HG02763 (cell line): Measurements from ENCODE around the gene FAM124A.

ENCODE experiments used
- ATAC-seq: cut with Tn5 transposase; IDR thresholded peaks from one replicate; pipeline ENCODE4 v1.9.1; 2021; ENCODE audit warnings: mild to moderate bottlenecking, moderate library complexity; ENCODE audit not compliant: unreplicated experiment

FAM124A gene, protein sequence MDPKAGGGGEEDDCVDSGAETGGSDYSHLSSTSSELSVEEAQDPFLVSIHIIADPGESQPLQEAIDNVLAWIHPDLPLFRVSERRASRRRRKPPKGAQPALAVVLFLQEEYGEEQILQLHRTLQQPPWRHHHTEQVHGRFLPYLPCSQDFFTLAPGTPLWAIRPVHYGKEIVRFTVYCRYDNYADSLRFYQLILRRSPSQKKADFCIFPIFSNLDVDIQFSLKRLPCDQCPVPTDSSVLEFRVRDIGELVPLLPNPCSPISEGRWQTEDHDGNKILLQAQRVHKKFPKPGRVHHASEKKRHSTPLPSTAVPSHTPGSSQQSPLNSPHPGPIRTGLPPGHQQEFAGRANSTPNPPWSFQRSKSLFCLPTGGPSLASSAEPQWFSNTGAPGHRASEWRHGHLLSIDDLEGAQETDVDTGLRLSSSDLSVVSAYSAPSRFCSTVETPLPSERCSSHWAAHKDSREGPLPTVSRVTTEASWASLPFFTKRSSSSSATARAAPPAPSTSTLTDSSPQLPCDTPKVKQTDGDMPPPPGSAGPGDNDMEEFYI

DNA sequence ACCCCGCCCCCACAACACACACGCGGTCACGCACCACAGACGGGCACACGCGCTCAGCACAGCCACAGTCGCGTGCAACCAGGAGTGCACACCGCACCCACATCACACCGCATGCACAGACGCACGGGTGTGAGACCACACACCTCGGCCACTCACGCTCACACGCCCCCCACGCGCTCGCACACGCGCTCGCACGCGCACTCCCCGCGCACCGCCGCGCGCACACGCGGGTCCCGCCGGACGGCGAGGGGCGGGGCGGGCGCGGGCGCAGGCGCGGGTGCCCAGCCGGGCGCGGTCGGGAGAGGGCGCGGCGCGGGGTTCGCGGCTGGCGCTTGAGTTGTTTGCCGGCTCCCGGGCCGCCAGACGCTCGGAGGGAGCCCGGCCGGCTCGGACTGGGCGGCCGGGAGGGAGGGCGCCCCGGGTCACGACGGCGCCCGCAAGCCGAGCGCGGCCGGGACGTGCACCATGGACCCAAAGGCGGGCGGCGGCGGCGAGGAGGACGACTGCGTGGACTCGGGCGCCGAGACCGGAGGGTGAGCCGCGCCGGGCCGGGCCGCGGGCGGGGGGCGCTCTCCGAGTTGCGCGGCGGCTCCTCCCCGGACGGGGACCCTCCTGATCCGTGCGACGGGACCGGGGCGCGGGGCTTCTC, at the start of gene FAM124A:
Gene FAM124A (plus strand): TSS at position 362 of the 649 bp plus-strand sequence. CDS start 104 bp downstream, at position 466.
- no peak for ATAC-seq

DNA sequence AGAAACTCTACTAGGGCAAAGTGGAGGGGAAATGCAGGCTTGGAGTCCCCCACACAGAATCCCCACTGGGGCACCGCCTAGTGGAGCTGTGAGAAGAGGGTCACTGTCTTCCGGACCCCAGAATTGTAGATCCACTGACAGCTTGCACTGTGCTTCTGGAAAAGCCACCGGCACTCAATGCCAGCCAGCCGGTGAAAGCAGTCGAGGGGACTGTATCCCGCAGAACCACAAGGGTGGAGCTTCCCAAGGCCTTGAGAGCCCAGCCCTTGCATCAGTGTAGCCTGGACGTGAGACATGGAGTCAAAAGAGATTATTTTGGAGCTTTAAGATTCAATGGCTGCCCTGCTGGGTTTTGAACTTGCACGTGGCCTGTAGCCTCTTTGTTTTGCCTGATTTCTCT, 47.2 kb upstream of the FAM124A start:
- ATAC-seq, result no peak

DNA sequence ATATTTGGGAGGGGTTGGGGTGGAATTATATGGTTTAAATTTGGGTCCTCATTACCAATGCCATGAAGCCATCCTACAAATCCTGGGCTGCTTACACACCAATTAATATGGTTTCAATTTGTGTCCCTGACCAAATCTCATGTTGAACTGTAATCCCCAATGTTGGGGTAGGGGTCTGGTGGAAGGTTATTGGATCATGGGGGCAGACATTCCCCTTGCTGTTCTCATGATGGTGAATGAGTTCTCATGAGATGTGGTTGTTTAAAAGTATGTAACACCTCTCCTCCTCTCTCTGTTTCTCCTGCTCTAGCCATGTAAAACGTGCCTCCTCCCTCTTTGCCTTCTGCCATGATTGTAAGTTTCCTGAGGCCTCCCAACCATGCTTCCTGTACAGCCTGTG, 46.6 kb upstream of the FAM124A start:
- ATAC-seq, result no peak

DNA sequence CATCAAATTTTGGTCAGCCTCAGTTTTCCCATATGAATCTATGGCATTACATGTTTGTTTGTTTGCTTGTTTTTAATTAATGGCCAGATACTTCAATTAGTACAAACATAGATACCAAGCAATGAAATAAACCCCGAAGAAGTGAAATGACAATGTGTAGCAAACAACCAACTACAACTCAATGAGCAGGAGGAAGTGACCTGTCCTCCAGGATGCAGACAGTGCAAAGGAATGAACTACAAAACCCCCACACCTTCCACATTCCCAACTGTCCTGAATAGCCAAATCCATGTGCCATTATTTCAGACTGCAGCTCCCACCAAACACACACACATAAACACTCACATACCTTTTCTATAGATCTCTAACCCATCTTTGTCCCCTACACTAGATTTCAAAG, 45.0 kb upstream of the FAM124A start:
- ATAC-seq, result no peak

DNA sequence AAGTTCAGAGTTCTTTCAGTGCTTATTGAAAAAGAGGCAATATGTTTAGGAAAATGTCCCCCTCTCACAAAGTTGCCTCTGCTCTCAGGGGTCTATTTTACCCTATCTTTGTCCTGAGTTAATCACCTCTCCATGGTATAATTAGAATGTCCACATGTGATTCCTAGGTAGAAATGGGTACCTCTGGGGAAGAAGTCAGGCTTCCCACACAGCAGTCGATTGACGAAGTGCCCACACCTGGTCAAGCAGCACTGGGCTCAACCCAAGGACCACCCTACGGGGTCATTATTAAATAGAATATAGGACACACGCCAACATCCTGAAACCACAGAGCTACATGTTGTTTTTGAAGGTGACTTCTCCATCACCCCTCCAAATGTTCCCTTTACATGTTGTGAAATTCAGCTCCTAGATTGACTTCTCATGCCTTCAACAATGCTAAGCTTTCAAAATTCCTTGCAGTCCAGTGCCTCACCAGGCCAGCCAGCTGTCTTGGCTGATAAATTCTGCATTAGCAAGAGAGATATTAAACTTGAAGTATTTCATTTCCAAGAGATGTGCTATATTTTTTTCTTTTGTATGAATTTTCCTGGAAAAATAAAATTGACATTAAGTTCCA, 43.6 kb upstream of the FAM124A start:
- ATAC-seq, result no peak

DNA sequence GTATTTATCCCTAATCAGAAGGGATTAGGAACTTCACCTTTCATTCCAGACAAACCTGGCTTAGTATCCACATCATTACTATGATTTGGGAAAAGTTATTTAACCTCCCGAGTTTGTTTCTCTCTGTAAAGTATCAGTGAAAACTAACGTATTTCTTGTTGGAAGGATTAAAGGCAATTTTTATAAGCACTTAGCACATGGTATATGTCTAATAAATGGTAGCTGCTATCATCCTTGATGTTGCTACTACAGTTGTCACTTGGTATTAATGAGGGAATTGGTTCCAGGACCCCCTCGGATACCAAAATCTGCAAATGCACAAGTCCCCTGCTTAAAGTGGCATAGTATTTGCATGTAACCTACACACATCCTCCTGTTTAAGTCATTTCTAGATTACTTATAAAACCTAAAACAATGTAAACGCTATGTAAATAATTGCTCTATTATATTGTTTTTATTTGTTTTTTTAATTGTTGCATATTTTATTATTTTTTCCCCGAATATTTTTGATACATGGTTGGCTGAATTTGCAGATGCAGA, 42.7 kb upstream of the FAM124A start:
- no peak for ATAC-seq

- no peak for ATAC-seq
Observed at GRCh38 chr13:51180853-51181511, 41.2 kb upstream of the FAM124A start.

DNA sequence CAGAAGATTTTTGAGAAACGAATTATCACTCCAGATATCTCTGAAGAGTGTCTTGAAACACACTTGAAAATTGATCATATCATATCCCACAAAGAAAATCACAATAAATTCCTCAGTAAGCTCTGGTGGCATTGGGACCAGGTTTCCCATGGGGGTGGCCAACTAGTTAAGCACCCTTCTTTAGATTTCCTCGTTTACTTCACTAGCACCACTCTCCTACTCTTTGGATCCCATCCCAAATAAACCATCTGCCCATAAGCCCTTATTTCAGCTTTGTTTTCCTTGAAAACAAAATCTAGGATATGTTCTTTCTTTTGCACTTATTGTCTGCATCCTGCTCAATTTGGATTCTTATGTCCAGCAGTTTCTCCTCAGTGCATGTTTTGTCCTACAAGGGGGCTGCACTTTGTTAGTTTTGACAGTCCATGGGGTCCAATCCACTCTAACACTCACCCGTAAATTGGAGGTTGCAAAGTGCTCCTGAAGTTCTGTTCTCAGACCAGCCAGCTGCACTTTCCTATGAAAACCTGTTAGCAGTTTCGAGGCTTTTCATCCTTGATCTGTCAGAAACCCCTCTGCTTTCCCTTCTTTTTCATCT, 40.3 kb upstream of the FAM124A start:
- ATAC-seq, result no peak

GRCh38 chr13:51191743-51192142, 30.5 kb upstream of the FAM124A start:
- no peak for ATAC-seq

DNA sequence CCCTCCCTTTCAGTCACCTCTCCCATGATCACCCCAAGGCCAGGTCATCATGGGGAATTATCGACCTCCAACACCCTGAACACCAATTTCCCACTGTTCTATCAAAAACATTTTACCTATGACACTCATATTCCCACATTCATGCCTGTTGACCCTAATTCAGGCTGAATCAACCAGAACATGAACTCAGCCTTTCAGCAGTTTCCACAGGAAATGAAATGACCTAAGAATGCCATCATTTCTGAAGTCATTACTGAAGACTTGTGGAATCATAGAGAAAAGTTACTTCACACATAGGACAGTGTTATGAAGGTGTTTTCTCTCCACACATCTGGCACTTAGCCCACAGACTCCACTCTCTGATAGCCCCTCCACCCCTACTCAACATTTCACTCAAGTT, 29.9 kb upstream of the FAM124A start:
- no peak for ATAC-seq

GRCh38 chr13:51193387-51193786, 28.8 kb upstream of the FAM124A start:
- no peak for ATAC-seq

GRCh38 chr13:51194942-51195341, 27.3 kb upstream of the FAM124A start:
- ATAC-seq, result no peak

DNA sequence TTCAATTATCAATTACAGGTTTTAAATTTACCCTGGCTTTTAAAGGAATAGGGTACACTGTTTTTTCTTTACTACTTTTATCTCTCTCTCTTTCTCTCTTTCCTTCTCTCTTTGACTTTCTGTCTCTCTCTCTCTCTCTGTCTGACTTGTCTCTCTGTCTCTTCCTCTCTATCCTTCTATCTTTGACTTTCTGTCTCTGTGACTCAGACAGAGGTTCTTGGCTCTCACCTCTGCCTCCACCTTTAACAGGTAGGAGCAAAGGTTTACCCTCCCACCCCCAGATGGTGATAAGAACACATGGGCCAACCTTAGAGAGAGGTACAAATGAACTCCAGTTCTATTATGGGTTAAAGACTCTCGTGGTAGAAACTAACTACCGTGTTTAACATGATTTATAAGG, 20.3 kb upstream of the FAM124A start:
- ATAC-seq, result no peak

GRCh38 chr13:51202477-51203046, 19.6 kb upstream of the FAM124A start:
- ATAC-seq, result no peak

GRCh38 chr13:51206584-51206983, 15.6 kb upstream of the FAM124A start:
- ATAC-seq, result no peak

- ATAC-seq, result no peak
Observed at GRCh38 chr13:51207881-51208280, 14.3 kb upstream of the FAM124A start.

DNA sequence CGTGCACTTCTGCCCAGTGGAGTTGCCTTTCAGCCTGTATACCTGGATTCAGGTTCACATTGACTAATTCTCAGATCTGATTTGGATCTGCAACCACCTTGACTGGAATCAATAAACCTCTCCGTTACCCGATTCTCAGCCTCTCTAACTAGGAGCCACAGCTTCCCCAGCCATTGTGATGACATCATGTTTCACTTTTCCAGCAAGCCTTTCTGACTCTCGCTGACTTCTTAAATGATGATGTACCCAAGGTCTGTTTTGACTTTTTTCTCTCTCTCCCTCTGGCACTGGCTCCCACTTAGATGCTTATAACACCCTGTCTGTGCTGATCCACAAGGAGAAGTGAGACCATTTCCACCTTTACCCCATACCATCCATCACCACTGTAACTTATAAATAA, 13.5 kb upstream of the FAM124A start:
- no peak for ATAC-seq

DNA sequence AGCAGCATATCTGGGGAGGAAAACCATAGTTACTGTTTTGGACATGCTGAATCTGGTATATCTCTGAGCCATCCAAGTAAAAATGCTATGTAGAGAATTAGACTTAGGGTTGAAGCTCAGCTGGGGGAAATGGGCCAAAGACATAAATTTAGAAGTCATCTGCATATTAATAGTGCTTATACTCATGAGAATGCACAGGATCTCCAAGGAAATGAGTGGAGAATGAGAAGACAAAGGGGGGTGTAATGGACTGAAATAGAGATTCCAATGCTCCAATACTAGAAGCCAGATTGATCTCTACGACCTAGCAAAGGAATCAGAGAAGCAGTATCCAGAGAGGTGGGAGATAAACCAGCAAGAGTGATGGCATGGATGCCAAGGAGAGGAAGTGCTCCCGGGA, 10.3 kb upstream of the FAM124A start:
- no peak for ATAC-seq

- no peak for ATAC-seq
Observed at GRCh38 chr13:51212758-51213157, 9.4 kb upstream of the FAM124A start.

GRCh38 chr13:51213173-51213728, 8.9 kb upstream of the FAM124A start:
- ATAC-seq, result no peak
